Activated T-cell treated with anti-CD3 and anti-CD28 coated beads, Interleukin-2, amount 50 U/mL, for 72 hours (primary cell): ENCODE data around the gene ALCAM. TPM values are rescaled to one million over a fixed set of nuclear protein-coding genes. Genes with fewer than 3 reads are reported as not detected.
A peak's percentile ranks its signal among the peaks of the same experiment; 100 is the strongest.

Experiments used
- ATAC-seq, 2 donors: fragments of 150-1000 bp; cut with Tn5 transposase; replicated peaks in 1 of 2; 2 replicates each; pipeline ENCODE4 v1.10.0; 2021; ENCODE audit warnings: moderate library complexity in 2 of 2, mild to moderate bottlenecking in 1 of 2
- DNase-seq, 2 donors: peaks; one replicate each; pipeline ENCODE4 v3.0.0; 2021 to 2022; ENCODE audit warnings: mixed read lengths in 1 of 2
- H3K27ac Mint-ChIP-seq: one replicate; pipeline ENCODE4 v1.8.0; 2022; ENCODE audit warnings: mild to moderate bottlenecking, moderate library complexity, mixed read lengths
- H3K27me3 Mint-ChIP-seq: one replicate; pipeline ENCODE4 v1.8.0; 2022; ENCODE audit warnings: low read depth, mixed read lengths
- H3K36me3 Mint-ChIP-seq, 2 donors: one replicate each; pipeline ENCODE4 v1.8.0; 2022; ENCODE audit warnings: mixed read lengths in 2 of 2, mild to moderate bottlenecking in 1 of 2; ENCODE audit not compliant: insufficient read depth in 2 of 2
- H3K4me1 Mint-ChIP-seq: one replicate; pipeline ENCODE4 v1.8.0; 2022; ENCODE audit warnings: low read depth, mixed read lengths
- H3K4me3 Mint-ChIP-seq, 2 donors: one replicate each; pipeline ENCODE4 v1.8.0; 2022; ENCODE audit warnings: mild to moderate bottlenecking in 2 of 2, mixed read lengths in 2 of 2, moderate library complexity in 2 of 2
- H3K9me3 Mint-ChIP-seq, 2 donors: one replicate each; pipeline ENCODE4 v1.8.0; 2022; ENCODE audit warnings: mixed read lengths in 2 of 2
- total RNA-seq, 2 donors: library from RNA; stranded (reverse); gene quantifications; one replicate each; pipeline ENCODE4 v1.2.3, GENCODE V29; 2022

Gene ALCAM
- total RNA-seq, 2 donors from 2014 or later, result 19.4 to 22.0 TPM

DNA sequence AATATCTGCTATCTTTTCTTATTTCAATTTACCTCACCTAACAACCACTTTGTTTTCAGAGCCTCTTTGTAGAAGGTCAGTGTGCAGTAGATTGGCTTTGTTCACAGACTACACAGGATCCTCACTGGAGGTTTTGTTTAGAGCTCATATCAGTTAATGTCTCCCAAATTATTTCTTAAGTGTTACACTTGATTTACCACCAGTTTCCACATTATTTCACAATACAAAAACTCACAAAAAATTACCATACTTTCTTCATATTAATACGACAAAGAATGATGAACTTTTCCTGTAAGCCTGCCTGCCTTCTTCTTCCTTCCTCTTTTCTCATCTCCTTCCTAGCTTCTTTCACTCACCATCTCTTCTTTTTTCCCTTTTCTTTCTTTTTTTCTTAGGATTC, 133.3 kb downstream of the ALCAM start:
- DNase-seq (no peak), ATAC-seq (no peak)
- H3K27ac Mint-ChIP-seq, result no peak overlapping the region
- no peaks in the 10 kb centered on the region for H3K9me3 Mint-ChIP-seq
- H3K36me3 Mint-ChIP-seq, result no peaks in the 10 kb centered on the region
- no peak overlapping the region for H3K4me3 Mint-ChIP-seq
- no peaks in the 10 kb centered on the region for H3K27me3 Mint-ChIP-seq
- no peaks in the 10 kb centered on the region for H3K4me1 Mint-ChIP-seq

DNA sequence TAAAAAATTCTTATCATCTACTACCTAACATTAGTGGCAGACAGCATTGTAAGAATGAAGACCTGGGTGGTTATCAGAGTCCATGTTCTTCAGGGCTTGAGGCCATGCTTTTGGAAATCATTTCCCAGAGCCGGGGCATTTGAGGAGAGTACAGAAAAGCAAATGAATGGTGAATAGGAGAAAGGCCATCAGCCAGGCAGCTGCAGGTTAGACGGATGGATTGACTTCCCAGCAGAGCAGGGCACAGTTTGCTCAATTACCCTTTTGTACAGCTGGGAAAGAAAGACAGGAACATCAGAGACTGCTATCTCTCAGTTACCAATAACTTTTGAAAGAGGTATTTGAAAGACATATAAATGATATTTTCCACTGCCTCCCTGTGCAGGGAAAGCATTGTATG, 135.6 kb downstream of the ALCAM start:
- Mint-ChIP-seq H3K27me3 (no peaks in the 10 kb centered on the region), H3K4me1 (no peaks in the 10 kb centered on the region), H3K36me3 (no peaks in the 10 kb centered on the region), H3K9me3 (no peaks in the 10 kb centered on the region), H3K27ac (no peak overlapping the region), H3K4me3 (no peak overlapping the region)
- ATAC-seq (no peak), DNase-seq (no peak)

GRCh38 chr3:105503191-105503593, 136.5 kb downstream of the ALCAM start:
- Mint-ChIP-seq H3K4me1 (no peaks in the 10 kb centered on the region), H3K27ac (no peak overlapping the region), H3K4me3 (no peak overlapping the region), H3K27me3 (no peaks in the 10 kb centered on the region), H3K36me3 (no peaks in the 10 kb centered on the region), H3K9me3 (no peaks in the 10 kb centered on the region)
- ATAC-seq, result no peak
- no peak for DNase-seq

- ATAC-seq (no peak), DNase-seq (no peak)
- Mint-ChIP-seq H3K27ac (no peak overlapping the region), H3K4me1 (no peaks in the 10 kb centered on the region), H3K27me3 (no peaks in the 10 kb centered on the region), H3K9me3 (no peaks in the 10 kb centered on the region), H3K36me3 (no peaks in the 10 kb centered on the region), H3K4me3 (no peak overlapping the region)
Measured at GRCh38 chr3:105504440-105504951, 137.8 kb downstream of the ALCAM start.

DNA sequence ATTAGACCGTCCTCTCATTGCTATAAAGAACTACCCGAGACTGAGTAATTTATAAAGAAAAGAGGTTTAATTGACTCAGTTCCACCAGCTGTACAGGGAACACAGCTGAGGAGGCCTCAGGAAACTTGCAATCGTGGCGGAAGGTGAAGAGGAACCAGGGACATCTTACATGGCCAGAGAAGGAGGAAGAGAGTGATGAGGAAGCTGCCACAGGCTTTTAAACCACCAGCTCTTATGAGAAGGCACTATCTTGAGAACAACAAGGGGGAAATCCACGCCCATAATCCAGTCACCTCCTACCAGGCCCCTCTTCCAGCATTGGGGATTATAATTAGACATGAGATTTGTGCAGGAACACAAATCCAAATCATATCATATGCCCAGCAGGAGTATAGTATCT, 138.5 kb downstream of the ALCAM start:
- no peak for ATAC-seq
- H3K4me3 Mint-ChIP-seq, result no peak overlapping the region
- no peaks in the 10 kb centered on the region for H3K36me3 Mint-ChIP-seq
- H3K9me3 Mint-ChIP-seq, result no peaks in the 10 kb centered on the region
- H3K27me3 Mint-ChIP-seq, result no peaks in the 10 kb centered on the region
- no peak overlapping the region for H3K27ac Mint-ChIP-seq
- H3K4me1 Mint-ChIP-seq, result no peaks in the 10 kb centered on the region
- DNase-seq, result no peak

- H3K36me3 Mint-ChIP-seq, result no peaks in the 10 kb centered on the region
- no peaks in the 10 kb centered on the region for H3K9me3 Mint-ChIP-seq
- H3K27me3 Mint-ChIP-seq, result no peaks in the 10 kb centered on the region
- DNase-seq (no peak), ATAC-seq (no peak)
- H3K4me3 Mint-ChIP-seq, result no peak overlapping the region
- H3K4me1 Mint-ChIP-seq, result no peaks in the 10 kb centered on the region
- H3K27ac Mint-ChIP-seq, result no peak overlapping the region
Measured at GRCh38 chr3:105511031-105511430, 144.3 kb downstream of the ALCAM start.

- H3K4me3 Mint-ChIP-seq, result no peak overlapping the region
- H3K27me3 Mint-ChIP-seq, result no peaks in the 10 kb centered on the region
- no peaks in the 10 kb centered on the region for H3K4me1 Mint-ChIP-seq
- H3K9me3 Mint-ChIP-seq, result no peaks in the 10 kb centered on the region
- no peak overlapping the region for H3K27ac Mint-ChIP-seq
- no peaks in the 10 kb centered on the region for H3K36me3 Mint-ChIP-seq
- no peak for DNase-seq
- no peak for ATAC-seq
Measured at GRCh38 chr3:105512061-105512460, 145.4 kb downstream of the ALCAM start.

DNA sequence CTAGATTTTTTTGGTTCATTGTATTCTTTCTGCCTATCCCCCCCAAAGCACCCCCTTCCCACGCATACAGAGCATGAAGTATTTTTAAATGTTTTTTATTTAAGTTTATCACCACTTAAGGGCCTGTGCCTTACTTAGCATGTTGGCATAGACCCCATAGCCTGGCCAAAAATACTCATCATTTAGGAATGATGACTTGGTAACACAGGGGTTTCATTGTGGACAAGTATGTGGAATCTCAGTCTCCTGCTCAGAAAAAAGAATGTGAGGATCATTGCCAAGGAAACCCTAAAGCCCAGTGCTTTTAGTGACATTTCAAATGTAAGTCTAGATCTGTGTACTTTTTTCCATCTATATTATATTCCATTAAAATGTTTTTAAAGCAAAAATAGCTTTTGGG, 146.3 kb downstream of the ALCAM start:
- ATAC-seq (no peak), DNase-seq (no peak)
- Mint-ChIP-seq H3K4me1 (no peaks in the 10 kb centered on the region), H3K9me3 (no peaks in the 10 kb centered on the region), H3K27ac (no peak overlapping the region), H3K36me3 (no peaks in the 10 kb centered on the region), H3K27me3 (no peaks in the 10 kb centered on the region), H3K4me3 (no peak overlapping the region)

- Mint-ChIP-seq H3K9me3 (no peaks in the 10 kb centered on the region), H3K27me3 (no peaks in the 10 kb centered on the region), H3K4me1 (peaks cover 4% of the 10 kb centered on the region), H3K27ac (no peak overlapping the region), H3K36me3 (no peaks in the 10 kb centered on the region), H3K4me3 (no peak overlapping the region)
- DNase-seq, result no peak
- no peak for ATAC-seq
Measured at GRCh38 chr3:105513886-105514285, 147.2 kb downstream of the ALCAM start.

GRCh38 chr3:105515372-105515771, 148.7 kb downstream of the ALCAM start:
- ATAC-seq, result no peak
- Mint-ChIP-seq H3K4me3 (no peak overlapping the region), H3K36me3 (no peaks in the 10 kb centered on the region), H3K27ac (no peak overlapping the region), H3K27me3 (no peaks in the 10 kb centered on the region), H3K9me3 (no peaks in the 10 kb centered on the region), H3K4me1 (peaks cover 6% of the 10 kb centered on the region)
- DNase-seq, result no peak

DNA sequence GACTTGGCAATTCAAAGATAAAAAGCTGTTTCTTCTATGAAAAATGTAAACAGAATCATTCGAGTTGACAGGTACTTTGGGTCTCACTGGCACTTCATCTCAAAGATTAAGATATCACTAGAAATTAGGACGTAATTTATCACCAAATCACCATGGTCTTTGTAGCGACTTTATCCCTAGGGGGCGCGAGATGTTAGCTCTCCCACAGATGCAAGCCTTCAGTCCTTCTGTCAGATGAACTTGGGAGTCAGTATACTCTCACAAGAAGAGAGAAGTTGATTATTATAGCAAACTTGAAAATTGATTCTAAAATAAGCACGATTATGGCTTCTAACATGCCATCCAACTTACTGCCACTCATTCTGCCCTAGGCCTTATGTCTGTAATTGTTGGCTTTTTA, 150.3 kb downstream of the ALCAM start:
- no peaks in the 10 kb centered on the region for H3K36me3 Mint-ChIP-seq
- H3K4me3 Mint-ChIP-seq, result no peak overlapping the region
- no peaks in the 10 kb centered on the region for H3K9me3 Mint-ChIP-seq
- ATAC-seq, result no peak
- H3K4me1 Mint-ChIP-seq, result peaks cover 6% of the 10 kb centered on the region
- no peak for DNase-seq
- H3K27ac Mint-ChIP-seq, result no peak overlapping the region
- no peaks in the 10 kb centered on the region for H3K27me3 Mint-ChIP-seq

GRCh38 chr3:105518203-105518602, 151.5 kb downstream of the ALCAM start:
- Mint-ChIP-seq H3K36me3 (no peaks in the 10 kb centered on the region), H3K4me1 (peaks cover 6% of the 10 kb centered on the region), H3K27me3 (no peaks in the 10 kb centered on the region), H3K27ac (no peak overlapping the region), H3K9me3 (no peaks in the 10 kb centered on the region), H3K4me3 (no peak overlapping the region)
- DNase-seq (no peak), ATAC-seq (no peak)

GRCh38 chr3:105518806-105519418, 152.2 kb downstream of the ALCAM start:
- no peaks in the 10 kb centered on the region for H3K9me3 Mint-ChIP-seq
- ATAC-seq, result peak; percentile 63 to 71
- no peaks in the 10 kb centered on the region for H3K36me3 Mint-ChIP-seq
- no peak overlapping the region for H3K27ac Mint-ChIP-seq
- DNase-seq, result peak; percentile 18 to 26
- no peaks in the 10 kb centered on the region for H3K27me3 Mint-ChIP-seq
- H3K4me1 Mint-ChIP-seq, result peaks cover 6% of the 10 kb centered on the region
- H3K4me3 Mint-ChIP-seq, result no peak overlapping the region

GRCh38 chr3:105521770-105522169, 155.1 kb downstream of the ALCAM start:
- no peak for DNase-seq
- Mint-ChIP-seq H3K4me1 (peaks cover 6% of the 10 kb centered on the region), H3K9me3 (no peaks in the 10 kb centered on the region), H3K27me3 (no peaks in the 10 kb centered on the region), H3K4me3 (no peak overlapping the region), H3K36me3 (no peaks in the 10 kb centered on the region), H3K27ac (no peak overlapping the region)
- no peak for ATAC-seq
